Stimulated activated CD8-positive, alpha-beta memory T cell treated with anti-CD3 and anti-CD28 coated beads, Interleukin-12 subunit alpha, Interleukin-12 subunit beta, amount 100 ng/mL, for 24 hours (primary cell): Measurements from ENCODE around the gene SETD3.

ENCODE experiments used
- DNase-seq: peaks from one replicate; pipeline ENCODE4 v3.0.0-alpha.2; 2020; ENCODE audit errors: extremely low read depth

The SETD3 gene

GRCh38 chr14:99497894-99498293, 17.2 kb upstream of the SETD3 start:
- DNase-seq = no peak

GRCh38 chr14:99497341-99497740, 16.7 kb upstream of the SETD3 start:
- no peak for DNase-seq

GRCh38 chr14:99484106-99484505, 3.4 kb upstream of the SETD3 start:
- no peak for DNase-seq

GRCh38 chr14:99481745-99482099, 1.1 kb upstream of the SETD3 start:
- no peak for DNase-seq

GRCh38 chr14:99480917-99481744, 472 bp upstream of the SETD3 start, which contains the start of gene CCNK:
CCNK (plus strand) TSS chr14:99481409; CDS start chr14:99492678, 11,269 bp downstream.
- peak; percentile 100 for DNase-seq

GRCh38 chr14:99479160-99479905, 1.3 kb downstream of the SETD3 start:
- no peak for DNase-seq

GRCh38 chr14:99478128-99478527, 2.5 kb downstream of the SETD3 start:
- DNase-seq = no peak

GRCh38 chr14:99476864-99477263, 3.8 kb downstream of the SETD3 start:
- DNase-seq = no peak

- DNase-seq = no peak
Measured at GRCh38 chr14:99475660-99476059, 5.0 kb downstream of the SETD3 start.

GRCh38 chr14:99475179-99475578, 5.5 kb downstream of the SETD3 start:
- DNase-seq = no peak

GRCh38 chr14:99473458-99473857, 7.2 kb downstream of the SETD3 start:
- DNase-seq = no peak

- no peak for DNase-seq
Measured at GRCh38 chr14:99472937-99473336, 7.7 kb downstream of the SETD3 start.

- DNase-seq = no peak
Measured at GRCh38 chr14:99471731-99472130, 8.9 kb downstream of the SETD3 start.

- no peak for DNase-seq
Measured at GRCh38 chr14:99468836-99469592, 11.6 kb downstream of the SETD3 start.

GRCh38 chr14:99468081-99468480, 12.6 kb downstream of the SETD3 start:
- no peak for DNase-seq

GRCh38 chr14:99467336-99468078, 13.2 kb downstream of the SETD3 start:
- no peak for DNase-seq

GRCh38 chr14:99466758-99467157, 13.9 kb downstream of the SETD3 start:
- DNase-seq = no peak

GRCh38 chr14:99465288-99465687, 15.4 kb downstream of the SETD3 start:
- no peak for DNase-seq

GRCh38 chr14:99463974-99464373, 16.7 kb downstream of the SETD3 start:
- DNase-seq = no peak

GRCh38 chr14:99462210-99462609, 18.4 kb downstream of the SETD3 start:
- no peak for DNase-seq

- DNase-seq = no peak
Measured at GRCh38 chr14:99461411-99462085, 19.1 kb downstream of the SETD3 start.
